CD4-positive, alpha-beta T cell (primary cell): ENCODE data around the gene DCP1A. TPM values are rescaled to one million over a fixed set of nuclear protein-coding genes. Genes with fewer than 3 reads are reported as not detected.

ENCODE experiments used
- ATAC-seq: fragments of 200-7000 bp; cut with Tn5 transposase; one replicate; pipeline ENCODE4 v1.10.0; 2022; ENCODE audit warnings: mild to moderate bottlenecking; ENCODE audit not compliant: poor library complexity
- CTCF ChIA-PET: fragments of 350-600 bp; sonication (Branson Sonifier 250); formaldehyde crosslinking; loops from one replicate; lab custom pipeline; 2021; ENCODE audit warnings: antibody characterized with exemption, inconsistent platforms; lab: Charles Lee
- POLR2A ChIA-PET: fragments of 350-600 bp; sonication (Branson Sonifier 250); formaldehyde crosslinking; loops from one replicate; lab custom pipeline; 2021; ENCODE audit warnings: antibody characterized with exemption, inconsistent platforms; lab: Charles Lee
- DNase-seq, 14 experiments: peaks; one replicate each; pipeline ENCODE4 v3.0.0-alpha.2; 2013 to 2020; ENCODE audit warnings: mixed read lengths in 2 of 14
- H3K27ac ChIP-seq, 2 donors: one replicate each; pipeline versions ENCODE4 v1.5.1 to v1.7.0; 2013; ENCODE audit warnings: low read length in 2 of 2, low read depth in 1 of 2, mild to moderate bottlenecking in 1 of 2
- H3K27me3 ChIP-seq, 2 experiments: 1 replicate in 1 of 2; 2 replicates in 1 of 2; pipeline versions ENCODE4 v1.6.1 to v1.7.0; 2013; ENCODE audit warnings: low read length in 2 of 2, control low read depth in 1 of 2, mild to moderate bottlenecking in 1 of 2, moderate library complexity in 1 of 2; ENCODE audit not compliant: insufficient read depth in 2 of 2, control insufficient read depth in 1 of 2
- H3K36me3 ChIP-seq: one replicate; pipeline ENCODE4 v1.6.1; 2013; ENCODE audit warnings: low read length, control low read depth; ENCODE audit not compliant: insufficient read depth
- H3K4me1 ChIP-seq: one replicate; pipeline ENCODE4 v1.6.1; 2013; ENCODE audit warnings: low read length, control low read depth; ENCODE audit not compliant: insufficient read depth
- H3K4me3 ChIP-seq: one replicate; pipeline ENCODE4 v1.5.1; 2013; ENCODE audit warnings: mild to moderate bottlenecking, low read length, moderate library complexity
- H3K9me3 ChIP-seq, 2 experiments: 1 replicate in 1 of 2; 2 replicates in 1 of 2; pipeline versions ENCODE4 v1.6.1 to v1.7.0; 2013; ENCODE audit warnings: low read length in 2 of 2, mild to moderate bottlenecking in 2 of 2, control low read depth in 1 of 2, moderate library complexity in 1 of 2; ENCODE audit not compliant: control insufficient read depth in 1 of 2, insufficient read depth in 1 of 2
- H3K27ac Mint-ChIP-seq: one replicate; pipeline ENCODE4 v1.8.0; 2020; ENCODE audit warnings: mixed read lengths
- H3K27me3 Mint-ChIP-seq: one replicate; pipeline ENCODE4 v1.8.0; 2021; ENCODE audit warnings: mixed read lengths
- H3K36me3 Mint-ChIP-seq: one replicate; pipeline ENCODE4 v1.8.0; 2021; ENCODE audit warnings: low read depth, mixed read lengths
- H3K4me1 Mint-ChIP-seq: one replicate; pipeline ENCODE4 v1.8.0; 2021; ENCODE audit warnings: low read depth, mixed read lengths
- H3K4me3 Mint-ChIP-seq: one replicate; pipeline ENCODE4 v1.8.0; 2020; ENCODE audit warnings: mild to moderate bottlenecking, mixed read lengths
- H3K9me3 Mint-ChIP-seq: one replicate; pipeline ENCODE4 v1.8.0; 2020; ENCODE audit warnings: mixed read lengths
- CTCF ChIP-seq: fragments of 200-600 bp; IDR thresholded peaks from one replicate; pipeline ENCODE4 v1.8.0; 2022; ENCODE audit warnings: antibody characterized with exemption, mild to moderate bottlenecking
- intact Hi-C, 2 experiments: fragments of 100-400 bp; cut with DNase I in 1 of 2; cut with micrococcal nuclease in 1 of 2; formaldehyde crosslinking; loops; one replicate each; pipeline versions ENCODE4 v1.15.1 to v1.9.0; 2023 to 2025; cut with DNase I, micrococcal nuclease
- total RNA-seq, 174 experiments: library from RNA in 2 of 174; stranded (reverse) in 2 of 174; gene quantifications; one replicate each; pipeline ENCODE4 v1.2.3 and lab custom pipeline; 2021 to 2026

DCP1A gene
- total RNA-seq, 2 experiments from 2014 or later = 58.9 to 60.1 TPM

- no peaks in the 10 kb centered on the region for H3K27me3 Mint-ChIP-seq
- POLR2A ChIA-PET = no interaction called here
Observed at GRCh38 chr3:53318522-53318921, 28.8 kb downstream of the DCP1A start.

DNA sequence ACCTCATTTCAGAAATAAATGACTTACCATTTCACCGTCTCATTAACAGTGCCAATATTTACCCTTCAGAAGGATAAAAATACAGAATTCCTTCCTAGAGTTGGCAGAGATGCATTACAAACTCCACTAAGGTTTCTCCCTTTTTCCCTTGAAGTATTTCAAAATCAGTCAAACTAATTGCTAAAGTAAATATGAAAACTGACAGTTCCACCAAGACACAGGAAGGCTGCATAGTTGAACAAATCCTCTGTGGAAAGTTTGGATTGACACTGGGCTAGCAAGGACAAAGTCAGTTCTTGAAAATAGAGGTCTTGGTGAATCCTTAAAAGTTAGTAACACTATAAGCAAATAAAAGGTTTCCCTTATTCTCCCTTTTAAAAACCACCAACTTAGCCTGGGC, 34.5 kb downstream of the DCP1A start:
- peaks cover 61% of the 10 kb centered on the region for H3K36me3 ChIP-seq
- H3K27ac ChIP-seq = no peak overlapping the region
- no peaks in the 10 kb centered on the region for H3K27me3 Mint-ChIP-seq
- H3K27ac Mint-ChIP-seq = no peak overlapping the region
- POLR2A ChIA-PET = no interaction called here
- no peaks in the 10 kb centered on the region for H3K9me3 Mint-ChIP-seq
- intact Hi-C loops = no loop called here
- no peak overlapping the region for H3K4me3 ChIP-seq
- H3K4me1 ChIP-seq = no peaks in the 10 kb centered on the region
- peaks cover 3% of the 10 kb centered on the region for H3K4me1 Mint-ChIP-seq
- H3K9me3 ChIP-seq = no peaks in the 10 kb centered on the region
- DNase-seq (no peak), ATAC-seq (no peak)
- no peaks in the 10 kb centered on the region for H3K27me3 ChIP-seq
- H3K36me3 Mint-ChIP-seq = peaks cover 71% of the 10 kb centered on the region
- TF ChIP-seq CTCF = no peak
- CTCF ChIA-PET = no interaction called here
- H3K4me3 Mint-ChIP-seq = no peak overlapping the region

More at GRCh38 chr3:53318522-53318921, 28.8 kb downstream of the DCP1A start:
- ATAC-seq = no peak
- no peak for TF ChIP-seq CTCF
- DNase-seq = no peak
- H3K36me3 ChIP-seq = peaks cover 41% of the 10 kb centered on the region
- Mint-ChIP-seq H3K27ac (no peak overlapping the region), H3K4me1 (peaks cover 14% of the 10 kb centered on the region), H3K36me3 (peaks cover 57% of the 10 kb centered on the region), H3K4me3 (no peak overlapping the region), H3K9me3 (no peaks in the 10 kb centered on the region)
- H3K9me3 ChIP-seq = no peaks in the 10 kb centered on the region
- no peak overlapping the region for H3K27ac ChIP-seq
- no peaks in the 10 kb centered on the region for H3K27me3 ChIP-seq
- CTCF ChIA-PET = interaction anchor here (0.5 kb wide), 1 partner anchor 113 kb away, joined by 3 read pairs; no protein-coding TSS in a partner anchor
- H3K4me1 ChIP-seq = no peaks in the 10 kb centered on the region
- intact Hi-C loops = no loop called here
- no peak overlapping the region for H3K4me3 ChIP-seq

GRCh38 chr3:53311882-53312281, 35.5 kb downstream of the DCP1A start:
- CTCF ChIA-PET = no interaction called here
- intact Hi-C loops = no loop called here
- Mint-ChIP-seq H3K27me3 (no peaks in the 10 kb centered on the region), H3K4me1 (peaks cover 3% of the 10 kb centered on the region), H3K4me3 (no peak overlapping the region), H3K9me3 (no peaks in the 10 kb centered on the region), H3K27ac (no peak overlapping the region), H3K36me3 (peaks cover 68% of the 10 kb centered on the region)
- ATAC-seq (no peak), DNase-seq (no peak)
- Histone ChIP-seq H3K4me1 (no peaks in the 10 kb centered on the region), H3K27ac (no peak overlapping the region), H3K4me3 (no peak overlapping the region), H3K9me3 (no peaks in the 10 kb centered on the region), H3K36me3 (peaks cover 51% of the 10 kb centered on the region), H3K27me3 (no peaks in the 10 kb centered on the region)
- POLR2A ChIA-PET = no interaction called here
- TF ChIP-seq CTCF = no peak
